HG02678 (cell line): ENCODE measurements around the gene HNRNPAB.
A peak's percentile ranks its signal among the peaks of the same experiment; 100 is the strongest.
"Not testable (repeated sequence)": the region's sequence is repeated elsewhere in the genome, so short reads cannot be mapped to it uniquely, and the experiment has no call there.

Experiments
- ATAC-seq: cut with Tn5 transposase; IDR thresholded peaks from one replicate; pipeline ENCODE4 v1.9.1; 2021; ENCODE audit warnings: mild to moderate bottlenecking, moderate library complexity; ENCODE audit not compliant: unreplicated experiment

HNRNPAB gene

DNA sequence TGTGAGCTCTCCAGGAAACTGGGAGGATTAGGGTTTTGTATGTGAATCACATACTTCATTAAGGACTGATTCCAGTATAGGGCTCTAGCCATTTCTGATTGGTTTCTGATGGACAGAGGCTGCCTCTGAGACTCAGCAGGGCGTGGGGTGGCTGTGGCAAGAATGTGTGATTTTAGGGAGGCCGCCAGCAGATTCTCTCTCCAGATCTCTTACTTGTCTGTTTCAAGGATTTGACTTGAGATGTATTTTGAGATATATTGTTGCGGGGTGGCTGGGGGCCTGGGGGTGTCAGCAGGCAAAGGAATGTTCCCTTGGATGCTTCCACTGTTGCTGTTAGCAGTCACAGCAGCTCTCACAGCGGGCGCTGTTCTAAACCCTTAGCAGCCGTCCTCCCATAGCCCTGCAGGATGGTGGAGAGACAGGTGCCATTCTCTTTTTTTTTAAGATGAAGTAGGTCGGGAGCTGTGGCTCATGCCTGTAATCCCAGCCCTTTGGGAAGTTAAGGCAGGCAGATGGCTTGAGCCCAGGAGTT is 8.0 kb upstream of the HNRNPAB start:
- ATAC-seq, result no peak

DNA sequence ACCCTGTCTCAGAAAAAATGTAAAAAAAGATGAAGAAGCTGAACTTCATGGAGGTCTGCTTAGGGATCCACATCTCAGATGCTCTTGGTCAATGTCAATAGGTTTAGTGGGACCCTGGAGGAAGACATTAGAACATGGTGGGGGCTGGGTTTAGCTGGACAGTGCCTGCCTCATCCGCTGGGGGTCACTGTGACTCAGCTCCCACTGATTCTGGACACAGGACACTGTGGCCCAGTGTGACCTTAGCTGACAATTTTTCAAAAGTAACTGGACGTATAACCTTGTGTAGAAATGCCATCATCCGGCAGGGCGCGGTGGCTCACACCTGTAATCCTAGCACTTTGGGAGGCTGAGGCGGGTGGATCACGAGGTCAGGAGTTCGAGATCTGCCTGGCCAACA is 7.3 kb upstream of the HNRNPAB start:
- ATAC-seq, result no peak

- not testable (repeated sequence) for ATAC-seq
Observed at GRCh38 chr5:178198151-178198550, 6.2 kb upstream of the HNRNPAB start.

- ATAC-seq, result no peak
Observed at GRCh38 chr5:178198706-178199105, 5.6 kb upstream of the HNRNPAB start.

- ATAC-seq, result no peak
Observed at GRCh38 chr5:178199581-178200434, 4.5 kb upstream of the HNRNPAB start.

- ATAC-seq, result no peak
Observed at GRCh38 chr5:178201221-178201926, 3.0 kb upstream of the HNRNPAB start.

- no peak for ATAC-seq
Observed at GRCh38 chr5:178201927-178202235, 2.5 kb upstream of the HNRNPAB start.

- ATAC-seq, result no peak
Observed at GRCh38 chr5:178202541-178202940, 1.8 kb upstream of the HNRNPAB start.

GRCh38 chr5:178203670-178204181 is 607 bp upstream of the HNRNPAB start:
- ATAC-seq, result no peak

DNA sequence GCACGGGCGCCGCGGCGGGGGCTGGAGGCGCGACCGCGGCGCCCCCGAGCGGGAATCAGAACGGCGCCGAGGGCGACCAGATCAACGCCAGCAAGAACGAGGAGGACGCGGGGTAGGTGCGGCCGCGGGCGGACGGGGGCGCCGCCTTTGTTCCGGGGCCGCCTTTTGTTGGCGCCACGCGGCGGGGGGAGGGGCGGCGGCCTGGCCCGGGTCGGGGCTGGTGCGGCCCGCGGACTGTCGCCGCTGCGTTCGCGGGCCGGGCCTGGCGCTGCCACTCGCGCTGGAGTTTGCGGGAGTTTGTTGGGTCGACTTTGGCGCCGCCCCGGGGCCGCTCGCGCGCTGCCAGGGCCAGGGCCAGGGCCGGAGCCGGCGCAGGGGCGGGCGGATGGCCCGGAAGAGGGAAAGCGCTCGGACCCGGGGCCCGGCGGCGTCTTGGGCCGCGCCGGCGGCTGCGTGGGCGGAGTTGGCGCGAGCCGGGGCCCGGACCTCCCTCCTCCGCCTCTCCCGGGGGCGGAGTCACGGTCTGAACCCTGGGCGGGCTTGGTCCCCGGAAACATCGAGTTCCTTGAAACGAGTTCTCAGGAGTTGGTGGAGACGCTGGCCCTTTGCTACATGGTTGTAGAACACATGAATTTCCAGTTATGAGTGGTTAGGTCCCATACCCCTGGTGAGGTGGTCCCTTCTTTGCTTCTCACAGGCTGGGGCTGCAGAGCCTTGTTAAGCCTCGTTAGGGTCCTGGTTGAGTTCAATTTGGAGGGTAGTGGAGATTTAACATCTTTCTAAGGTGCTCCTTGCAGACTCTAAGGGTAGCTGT is 809 bp downstream of the HNRNPAB start:
- ATAC-seq, result peak; percentile 61

GRCh38 chr5:178205749-178206047 is 1.4 kb downstream of the HNRNPAB start:
- ATAC-seq, result no peak

- no peak for ATAC-seq
Observed at GRCh38 chr5:178206166-178207101, 2.1 kb downstream of the HNRNPAB start.

- no peak for ATAC-seq
Observed at GRCh38 chr5:178207183-178207916, 3.0 kb downstream of the HNRNPAB start.

- no peak for ATAC-seq
Observed at GRCh38 chr5:178207917-178208280, 3.6 kb downstream of the HNRNPAB start.

DNA sequence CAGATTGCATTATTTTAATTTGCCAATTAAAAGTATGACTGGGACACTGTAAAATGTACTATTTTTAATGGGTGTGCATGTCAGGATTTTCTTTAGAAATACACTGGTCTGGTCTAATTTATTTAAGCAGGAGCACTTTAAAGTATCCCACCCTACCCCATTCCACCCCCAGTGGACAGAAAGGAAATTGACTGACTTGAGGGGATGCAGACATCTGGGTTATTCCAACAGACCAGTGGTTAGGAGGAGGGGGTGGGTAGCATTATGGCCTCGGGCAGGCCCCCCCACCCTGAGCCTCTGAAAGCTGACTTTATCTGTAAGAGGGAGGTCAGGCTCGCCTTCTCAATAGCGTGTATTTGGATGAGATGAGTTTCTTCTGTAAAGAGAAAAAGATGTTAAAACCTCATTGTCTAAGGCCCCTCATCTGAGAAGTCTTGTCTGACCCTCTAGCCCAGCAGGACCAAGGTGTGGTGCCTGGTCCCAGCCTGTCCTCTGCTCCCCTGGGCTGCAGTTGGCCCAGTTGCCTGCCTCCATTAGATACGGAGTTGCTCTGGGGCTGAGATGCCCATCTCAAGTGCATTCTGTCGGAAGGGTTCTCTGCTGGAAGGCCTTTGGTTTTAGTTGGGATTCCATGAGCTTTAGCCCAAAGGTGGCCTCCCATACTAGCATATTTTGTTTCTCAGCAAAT is 4.4 kb downstream of the HNRNPAB start:
- ATAC-seq, result no peak

DNA sequence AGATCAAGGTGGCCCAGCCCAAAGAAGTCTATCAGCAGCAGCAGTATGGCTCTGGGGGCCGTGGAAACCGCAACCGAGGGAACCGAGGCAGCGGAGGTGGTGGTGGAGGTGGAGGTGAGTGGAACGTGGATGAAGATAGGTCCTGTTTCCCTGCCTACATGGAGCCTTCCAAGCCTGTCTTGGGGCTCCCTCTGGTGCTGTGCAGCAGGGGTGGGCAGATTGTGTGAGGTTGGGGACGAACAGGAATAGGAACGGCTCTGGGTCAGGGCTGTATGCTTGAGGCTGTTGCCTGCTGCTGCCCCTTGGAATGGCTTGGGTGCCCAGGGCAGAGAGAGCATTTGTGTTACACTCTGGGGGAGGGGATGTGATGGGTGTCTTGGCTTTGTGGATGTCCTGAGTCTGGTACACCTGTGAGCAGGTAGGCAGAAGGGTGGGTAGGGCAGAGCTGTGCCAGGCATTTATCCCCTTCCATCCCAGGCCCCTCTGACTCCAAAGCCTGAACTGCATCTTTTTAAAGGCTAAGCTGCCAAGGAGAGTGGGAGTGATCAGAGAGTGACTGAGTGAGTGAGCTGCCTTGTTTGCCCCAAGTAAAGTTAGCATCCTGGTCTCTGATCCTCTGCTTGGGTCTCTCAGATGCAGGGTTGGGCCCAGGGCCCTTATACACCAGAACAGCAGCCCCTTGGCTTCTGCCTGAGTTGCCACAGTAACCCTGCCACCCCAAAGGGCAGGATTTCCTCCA is 5.2 kb downstream of the HNRNPAB start:
- no peak for ATAC-seq

DNA sequence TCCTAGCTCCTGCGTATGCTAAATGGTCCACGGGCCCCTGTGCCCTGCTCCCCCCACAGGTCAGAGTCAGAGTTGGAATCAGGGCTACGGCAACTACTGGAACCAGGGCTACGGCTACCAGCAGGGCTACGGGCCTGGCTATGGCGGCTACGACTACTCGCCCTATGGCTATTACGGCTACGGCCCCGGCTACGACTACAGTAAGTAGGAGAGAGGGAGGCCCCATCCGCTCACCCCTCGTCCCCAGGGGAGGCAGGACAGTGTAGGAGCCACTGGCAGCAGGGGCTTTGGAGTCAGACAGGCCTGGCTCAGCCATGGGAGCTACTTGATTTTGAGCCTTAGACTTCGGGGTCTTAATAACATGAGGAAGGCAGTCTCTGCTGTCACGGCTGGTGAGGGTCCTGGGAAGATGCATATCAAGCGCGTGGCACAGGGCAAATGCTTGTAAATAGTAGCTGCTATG is 5.8 kb downstream of the HNRNPAB start:
- no peak for ATAC-seq

GRCh38 chr5:178210686-178211085 is 6.4 kb downstream of the HNRNPAB start:
- ATAC-seq, result no peak
